T follicular helper cell (primary cell): ENCODE data around the gene PREX1.

Experiments
- DNase-seq: peaks from one replicate; pipeline ENCODE4 v3.0.0-alpha.2; 2020; ENCODE audit warnings: low read depth

The PREX1 gene

DNA sequence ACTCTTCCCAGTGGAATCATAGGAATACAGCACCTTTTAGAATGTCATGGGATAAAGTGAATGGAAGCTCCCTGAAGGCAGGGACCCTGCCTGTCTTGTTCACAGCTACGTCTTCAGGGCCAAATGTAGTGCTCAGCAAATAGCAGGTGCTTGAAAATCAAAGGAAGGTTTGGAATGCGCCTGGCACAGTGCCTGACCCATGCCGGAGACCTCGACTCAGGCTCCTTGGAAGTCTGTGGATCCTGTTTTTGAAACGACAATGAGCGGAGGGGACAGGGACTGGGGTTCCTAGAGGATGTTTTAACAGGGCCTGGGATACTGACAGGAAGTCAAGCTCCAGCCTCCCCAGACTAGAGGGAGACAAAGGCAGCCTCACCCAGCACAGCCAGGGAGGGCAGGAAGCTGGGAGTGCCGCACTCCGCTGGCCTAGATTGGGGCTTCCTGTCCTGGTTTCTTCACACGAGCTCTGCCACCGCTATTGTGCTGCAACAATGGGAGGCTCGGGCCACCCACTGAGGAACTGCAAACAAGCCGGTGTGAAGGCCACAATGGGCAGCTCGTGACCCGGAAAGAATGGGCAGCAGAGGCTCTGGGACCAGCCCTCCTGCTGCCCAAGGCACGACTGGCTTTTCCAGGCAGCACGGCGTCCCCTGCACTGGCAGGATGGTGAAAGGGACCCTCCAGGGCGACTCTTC is 76.7 kb downstream of the PREX1 start:
- DNase-seq = no peak

GRCh38 chr20:48750376-48750775 is 77.4 kb downstream of the PREX1 start:
- no peak for DNase-seq

DNA sequence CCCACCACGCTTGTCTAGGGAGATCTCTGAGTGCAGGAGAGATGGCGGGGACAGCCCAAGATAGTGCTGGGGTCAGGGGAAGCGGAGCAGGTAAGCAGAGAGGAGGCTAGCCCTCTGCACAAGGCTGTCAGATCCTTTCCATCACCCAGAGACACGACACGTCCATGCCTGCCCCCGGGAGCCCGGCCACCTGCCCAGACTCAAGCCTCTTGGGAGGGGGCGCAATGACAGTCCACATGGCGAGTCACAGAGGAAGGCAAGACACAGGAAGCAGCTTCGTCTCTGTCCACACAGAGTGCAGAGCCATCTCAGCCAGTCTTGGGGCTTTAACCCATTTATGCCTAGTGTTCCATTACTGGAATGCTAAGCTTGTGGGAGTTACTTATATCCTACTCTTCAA is 78.4 kb downstream of the PREX1 start:
- DNase-seq = no peak

GRCh38 chr20:48748556-48748955 is 79.2 kb downstream of the PREX1 start:
- no peak for DNase-seq

DNA sequence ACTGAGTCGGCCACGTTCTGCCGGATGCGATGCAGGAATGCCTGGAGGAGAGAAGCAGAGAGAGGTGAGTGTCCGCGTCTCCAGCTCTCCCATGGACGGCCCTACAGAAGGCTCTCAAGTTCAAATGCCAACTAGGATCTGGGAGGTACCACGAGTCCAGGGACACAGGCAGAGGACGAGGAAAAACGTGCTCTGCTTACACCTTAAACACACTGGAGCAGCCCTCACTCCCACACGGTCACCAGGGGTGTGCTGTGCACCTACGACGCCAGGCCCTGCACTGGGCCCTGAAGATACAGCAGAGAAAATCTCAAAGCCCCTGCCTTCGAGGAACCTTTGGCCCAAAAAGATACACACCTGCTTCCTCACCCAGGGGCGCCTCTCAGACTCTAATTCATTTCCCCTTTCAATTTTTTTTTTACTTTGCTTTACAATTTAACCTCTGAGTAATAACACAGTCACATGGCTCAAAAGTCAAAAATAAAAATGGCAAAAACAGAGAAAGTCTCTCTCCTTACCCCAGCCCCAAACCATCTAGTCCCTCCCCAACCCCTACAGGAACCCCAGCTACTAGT is 79.9 kb downstream of the PREX1 start:
- DNase-seq = no peak

DNA sequence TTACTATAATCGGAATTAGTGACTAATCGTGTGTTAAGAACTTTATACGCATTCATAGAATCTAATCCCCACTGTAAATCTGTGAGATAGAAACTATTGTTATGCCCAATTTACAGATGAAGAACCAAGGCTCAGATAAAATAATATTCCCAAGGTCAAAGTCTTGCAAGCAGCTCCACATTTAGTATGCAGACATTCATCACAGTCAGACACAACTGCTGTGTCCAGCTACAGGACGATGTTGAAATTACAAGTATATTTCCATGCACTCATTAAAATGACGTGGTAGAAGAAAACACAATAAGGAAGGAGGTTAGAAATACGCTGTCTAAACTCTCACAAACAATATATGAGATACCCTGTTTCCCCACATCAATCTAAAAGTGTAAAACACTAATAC is 82.5 kb downstream of the PREX1 start:
- DNase-seq = no peak

- DNase-seq = no peak
These were observed 83.3 kb downstream of the PREX1 start for GRCh38 chr20:48744515-48744914.

DNA sequence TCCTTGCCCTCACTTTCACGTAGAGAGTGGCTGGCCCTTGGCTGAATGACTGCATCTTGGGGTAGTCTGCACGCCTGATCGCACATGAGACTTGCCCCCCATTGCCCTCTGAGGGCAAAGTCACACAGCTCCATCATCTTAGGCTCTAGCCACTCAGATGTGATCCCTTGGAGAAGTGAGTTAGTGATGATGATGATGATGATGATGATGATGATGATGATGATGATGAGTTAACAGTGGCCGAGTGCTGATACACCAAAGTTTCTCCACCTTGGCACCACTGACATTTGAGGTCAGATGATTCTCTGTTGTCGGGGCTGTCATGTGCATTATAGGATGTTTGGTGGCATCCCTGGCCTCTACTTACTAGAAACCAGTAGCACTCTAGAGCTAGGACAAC is 84.0 kb downstream of the PREX1 start:
- DNase-seq = no peak

GRCh38 chr20:48742912-48743680 is 84.7 kb downstream of the PREX1 start:
- DNase-seq = no peak

- DNase-seq = no peak
These were observed 85.6 kb downstream of the PREX1 start for GRCh38 chr20:48742233-48742632.

GRCh38 chr20:48741669-48742068 is 86.1 kb downstream of the PREX1 start:
- no peak for DNase-seq

DNA sequence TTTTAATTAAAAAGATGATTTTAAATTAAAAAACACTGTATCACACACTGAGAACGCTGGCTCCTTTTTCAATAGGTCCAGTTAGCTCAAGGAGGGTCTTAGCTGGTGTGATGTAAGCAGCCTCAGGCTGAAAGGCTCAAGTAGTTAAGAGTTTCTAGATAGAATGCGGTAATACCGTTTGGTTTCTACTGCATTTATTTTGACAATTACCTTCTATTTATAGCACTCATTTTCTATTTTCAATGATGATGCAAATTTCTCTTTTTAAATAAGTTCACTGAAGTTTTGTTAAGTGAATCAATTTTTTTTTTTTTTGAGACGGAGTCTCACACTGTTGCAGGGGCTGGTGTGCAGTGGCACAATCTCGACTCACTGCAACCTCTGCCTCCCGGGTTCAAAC is 87.1 kb downstream of the PREX1 start:
- DNase-seq = no peak

DNA sequence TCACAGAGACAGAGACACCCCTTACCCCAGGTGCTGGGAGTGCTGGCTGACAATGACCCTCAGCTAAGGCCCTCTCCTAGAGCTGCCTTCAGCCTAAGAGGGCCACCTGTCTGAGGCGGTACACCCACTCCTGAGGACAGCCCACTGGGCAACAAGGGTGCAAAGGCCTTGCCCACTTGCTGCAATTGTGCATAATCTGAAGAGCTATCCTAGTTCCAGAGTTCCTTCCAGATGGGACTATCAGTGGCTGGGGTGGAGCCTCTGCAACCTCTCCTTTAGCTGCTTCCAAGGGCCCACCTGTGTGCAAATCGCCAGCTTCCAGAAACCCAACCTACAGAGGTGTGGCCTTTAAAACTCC is 87.5 kb downstream of the PREX1 start:
- DNase-seq = no peak

- DNase-seq = no peak
These were observed 88.2 kb downstream of the PREX1 start for GRCh38 chr20:48739395-48740291.

DNA sequence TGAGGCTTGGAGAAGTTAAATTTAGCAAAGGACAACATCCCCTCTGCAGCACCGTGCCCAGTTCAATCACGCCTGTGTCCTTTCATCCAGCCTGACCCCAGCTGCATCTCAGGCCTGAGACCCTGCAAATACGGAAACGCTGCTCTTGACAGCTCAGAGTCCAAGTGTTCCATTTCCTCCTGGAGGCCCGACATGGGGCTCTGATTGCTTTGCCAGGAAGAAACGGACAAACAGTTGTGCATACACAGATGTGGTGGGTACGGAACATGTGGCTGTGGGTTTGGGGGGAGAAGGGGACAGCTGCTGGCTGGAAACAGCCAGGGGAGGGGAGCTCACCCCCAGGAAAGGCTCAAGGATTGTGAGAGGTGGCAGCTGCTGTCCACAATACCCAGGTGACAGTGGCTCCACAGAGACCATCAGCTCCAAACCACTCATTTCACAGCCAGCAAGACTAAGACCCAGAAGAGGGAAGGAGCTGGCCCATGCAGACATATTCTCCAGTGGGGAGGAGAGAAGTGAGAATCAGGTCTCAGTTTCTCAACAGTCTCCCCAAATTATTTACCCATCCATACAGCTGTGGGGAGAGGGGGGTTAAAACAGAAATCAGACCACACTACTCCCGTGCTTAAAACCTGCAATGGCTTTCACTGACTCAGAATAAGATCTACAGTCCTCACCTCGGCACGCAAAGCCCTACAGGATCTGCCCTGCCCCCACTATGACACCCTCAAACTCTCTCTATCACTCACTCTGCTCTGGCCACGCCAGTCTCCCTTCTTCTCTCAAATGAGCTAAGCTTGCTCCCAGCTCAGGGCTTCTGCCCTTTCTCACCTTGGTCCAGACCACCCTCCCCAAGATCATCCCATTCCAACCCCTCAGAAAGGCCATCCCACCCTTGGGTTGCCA is 89.1 kb downstream of the PREX1 start:
- DNase-seq = no peak

GRCh38 chr20:48738094-48738398 is 89.8 kb downstream of the PREX1 start:
- DNase-seq = no peak

DNA sequence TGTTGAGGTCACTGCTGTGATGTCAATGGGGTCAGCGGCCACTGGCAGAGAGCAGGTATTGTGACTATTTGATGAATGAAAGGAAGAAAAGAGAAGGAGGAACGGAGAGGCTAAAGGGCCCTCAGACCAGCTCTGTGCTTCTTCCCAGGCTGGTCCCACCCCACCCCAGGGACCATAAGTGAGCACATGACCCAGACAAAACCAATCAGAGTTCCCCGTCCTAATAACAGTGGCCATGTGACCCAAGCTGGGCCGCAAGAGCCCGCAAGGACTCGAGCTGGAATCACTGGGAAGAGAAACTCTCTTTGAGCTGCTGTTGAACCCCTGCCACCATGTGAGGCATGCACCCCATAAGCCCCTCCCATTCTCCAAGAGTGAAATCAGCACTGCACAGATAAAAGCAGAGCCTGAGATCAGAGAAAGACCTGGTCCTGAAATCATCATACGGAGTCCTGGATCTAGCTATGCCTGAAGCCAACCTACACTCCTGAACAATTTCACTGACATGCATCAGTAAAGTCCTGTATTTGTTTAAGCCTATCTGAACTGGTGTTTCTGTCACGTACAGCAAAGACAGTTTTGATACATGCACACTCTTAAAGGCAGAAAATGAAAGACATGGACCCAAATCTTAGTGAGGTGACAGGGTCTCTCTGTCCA is 90.2 kb downstream of the PREX1 start:
- DNase-seq = no peak

DNA sequence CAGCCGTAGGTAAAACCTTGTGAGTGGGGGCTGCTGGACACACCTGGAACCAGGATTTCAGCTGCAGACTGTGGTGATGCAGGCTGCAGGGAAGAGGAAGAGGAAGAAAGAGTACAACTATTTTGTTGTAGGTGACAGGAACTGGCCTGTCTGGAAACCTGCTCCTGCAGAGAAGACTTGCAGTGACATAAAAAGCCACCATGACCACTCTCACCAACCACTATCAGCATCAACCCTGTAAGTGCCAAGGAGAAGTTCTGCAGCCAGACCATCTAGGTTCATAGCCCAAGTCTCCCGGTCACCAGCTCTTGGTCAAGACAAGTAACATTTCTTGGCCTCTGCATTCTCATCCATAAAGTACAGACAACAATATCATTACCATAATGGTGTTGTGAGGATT is 91.2 kb downstream of the PREX1 start:
- no peak for DNase-seq

DNA sequence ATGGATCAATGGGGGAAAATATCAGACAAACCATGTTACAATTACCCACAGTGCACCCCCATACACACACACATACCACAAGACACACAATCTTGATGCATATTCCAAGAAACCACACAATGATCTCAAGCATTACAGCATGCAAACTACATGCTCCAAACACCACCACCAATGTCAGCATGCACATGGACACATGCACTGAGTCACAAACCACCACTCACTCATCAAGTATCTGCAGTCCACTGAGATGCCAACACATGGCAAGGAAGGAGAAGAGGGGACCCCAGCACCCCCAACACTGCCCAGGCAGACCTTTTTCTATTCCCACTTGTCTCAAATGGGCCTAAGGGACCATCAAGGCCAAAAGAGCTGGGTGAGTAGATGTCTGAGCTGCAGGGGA is 91.6 kb downstream of the PREX1 start:
- no peak for DNase-seq

DNA sequence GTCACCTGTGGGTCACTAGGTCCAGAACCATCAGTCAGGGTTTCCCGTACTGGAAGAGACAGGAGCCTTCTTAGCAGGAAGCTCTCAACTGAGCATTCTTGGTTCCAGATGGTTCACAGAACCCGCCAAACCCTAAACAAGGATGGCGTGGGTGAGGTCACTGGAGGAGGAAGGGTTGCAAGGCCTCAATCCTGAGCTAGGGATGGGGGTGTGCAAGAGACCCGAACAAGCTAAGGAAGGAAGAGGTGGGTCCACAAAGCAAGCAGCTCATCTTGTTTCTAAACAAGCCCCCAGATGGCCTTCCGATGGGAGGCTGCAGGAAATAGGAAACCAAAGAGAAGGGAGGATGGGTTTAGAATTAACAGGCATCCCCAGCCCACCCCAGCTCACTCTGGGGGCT is 92.7 kb downstream of the PREX1 start:
- no peak for DNase-seq
